Ishikawa (cell line): Measurements from ENCODE around the gene SMAP1.

Experiments
- CEBPB ChIP-seq: IDR thresholded peaks from 2 replicates; pipeline ENCODE4 v1.6.1; 2012
- CREB1 ChIP-seq: IDR thresholded peaks from 2 replicates; pipeline ENCODE4 v1.6.1; 2012; ENCODE audit warnings: low read depth
- EGR1 ChIP-seq: IDR thresholded peaks from 2 replicates; pipeline ENCODE4 v1.6.1; 2012
- EP300 ChIP-seq: IDR thresholded peaks from 2 replicates; pipeline ENCODE4 v1.6.1; 2012; ENCODE audit warnings: borderline replicate concordance
- FOXM1 ChIP-seq: IDR thresholded peaks from 2 replicates; pipeline ENCODE4 v1.6.1; 2012; ENCODE audit warnings: low read depth, borderline replicate concordance
- MAX ChIP-seq: IDR thresholded peaks from 2 replicates; pipeline ENCODE4 v1.6.1; 2012
- NFIC ChIP-seq: IDR thresholded peaks from 2 replicates; pipeline ENCODE4 v1.6.1; 2012
- RAD21 ChIP-seq: IDR thresholded peaks from 2 replicates; pipeline ENCODE4 v1.6.1; 2012; ENCODE audit warnings: low read depth
- REST ChIP-seq: IDR thresholded peaks from 2 replicates; pipeline ENCODE4 v1.6.1; 2012; ENCODE audit warnings: low read depth, mild to moderate bottlenecking
- TAF1 ChIP-seq: IDR thresholded peaks from 2 replicates; pipeline ENCODE4 v1.6.1; 2012; ENCODE audit warnings: low read depth, mild to moderate bottlenecking
- TCF12 ChIP-seq: IDR thresholded peaks from 2 replicates; pipeline ENCODE4 v1.6.1; 2012; ENCODE audit warnings: low read depth
- TEAD4 ChIP-seq: IDR thresholded peaks from 2 replicates; pipeline ENCODE4 v1.6.1; 2012
- USF1 ChIP-seq: IDR thresholded peaks from 2 replicates; pipeline ENCODE4 v1.6.1; 2012
- YY1 ChIP-seq: IDR thresholded peaks from 2 replicates; pipeline ENCODE4 v1.6.1; 2012; ENCODE audit warnings: low read depth
- ZBTB7A ChIP-seq: IDR thresholded peaks from 2 replicates; pipeline ENCODE4 v1.6.1; 2012; ENCODE audit warnings: low read depth

SMAP1 gene

GRCh38 chr6:70821751-70822150 lies 154.1 kb downstream of the SMAP1 start:
- TF ChIP-seq CEBPB, result no peak
- TF ChIP-seq USF1, result no peak

- no peak for TF ChIP-seq EGR1
- TF ChIP-seq TEAD4, result no peak
- no peak for TF ChIP-seq USF1
- TF ChIP-seq MAX, result no peak
- no peak for TF ChIP-seq RAD21
- no peak for TF ChIP-seq TCF12
- TF ChIP-seq ZBTB7A, result no peak
- no peak for TF ChIP-seq FOXM1
- no peak for TF ChIP-seq YY1
- TF ChIP-seq TAF1, result no peak
- no peak for TF ChIP-seq EP300
- TF ChIP-seq NFIC, result no peak
- no peak for TF ChIP-seq CREB1
- TF ChIP-seq REST, result no peak
- no peak for TF ChIP-seq CEBPB
Observed at GRCh38 chr6:70823651-70824050, 156.0 kb downstream of the SMAP1 start.

GRCh38 chr6:70831427-70831826 lies 163.7 kb downstream of the SMAP1 start:
- TF ChIP-seq TEAD4 (no peak), EGR1 (no peak)

GRCh38 chr6:70834520-70834919 lies 166.8 kb downstream of the SMAP1 start:
- TF ChIP-seq REST (no peak), MAX (no peak), CEBPB (no peak), ZBTB7A (no peak), USF1 (no peak), TEAD4 (no peak)

- TF ChIP-seq ZBTB7A (no peak), NFIC (no peak), CREB1 (no peak), YY1 (no peak), MAX (no peak), FOXM1 (no peak), TEAD4 (no peak), CEBPB (no peak), TAF1 (no peak), EGR1 (no peak), REST (no peak), RAD21 (no peak), TCF12 (no peak), USF1 (no peak), EP300 (no peak)
Observed at GRCh38 chr6:70838907-70839285, 171.2 kb downstream of the SMAP1 start.
